GM18505 (cell line): ENCODE results near the gene REPS1.
A peak's percentile ranks its signal among the peaks of the same experiment; 100 is the strongest.

Experiments
- ATAC-seq: cut with Tn5 transposase; IDR thresholded peaks from one replicate; pipeline ENCODE4 v1.9.1; 2021; ENCODE audit not compliant: unreplicated experiment
- POLR2A ChIP-seq: IDR thresholded peaks from 4 replicates; pipeline ENCODE4 v1.6.1; 2011; ENCODE audit warnings: borderline replicate concordance; ENCODE audit not compliant: insufficient read depth, insufficient read length; ENCODE audit errors: extremely low read depth

Gene REPS1

GRCh38 chr6:138987080-138987642 lies 892 bp downstream of the REPS1 start:
- TF ChIP-seq POLR2A: no peak
- ATAC-seq: peak; percentile 26

DNA sequence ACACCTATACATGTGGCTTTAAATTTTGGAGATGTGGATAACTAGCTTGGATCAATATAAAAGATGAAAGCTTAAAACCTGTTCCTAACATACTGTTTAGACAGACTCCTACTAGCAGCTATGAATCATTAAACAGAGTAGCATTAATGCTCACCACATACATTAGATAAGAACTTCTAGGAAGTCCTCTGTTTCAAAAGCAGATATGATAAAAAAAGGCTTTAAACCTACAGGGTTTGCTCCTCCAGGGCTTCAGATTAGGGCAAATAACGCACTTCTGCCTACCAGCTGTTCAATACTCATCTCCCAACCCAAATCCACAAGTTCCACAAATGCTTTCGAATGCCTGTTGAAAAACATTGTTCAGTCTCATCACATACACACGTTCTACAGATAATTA lies 1.5 kb downstream of the REPS1 start:
- no peak for TF ChIP-seq POLR2A
- ATAC-seq: no peak

- no peak for ATAC-seq
- no peak for TF ChIP-seq POLR2A
Observed at GRCh38 chr6:138981416-138981815, 6.6 kb downstream of the REPS1 start.

DNA sequence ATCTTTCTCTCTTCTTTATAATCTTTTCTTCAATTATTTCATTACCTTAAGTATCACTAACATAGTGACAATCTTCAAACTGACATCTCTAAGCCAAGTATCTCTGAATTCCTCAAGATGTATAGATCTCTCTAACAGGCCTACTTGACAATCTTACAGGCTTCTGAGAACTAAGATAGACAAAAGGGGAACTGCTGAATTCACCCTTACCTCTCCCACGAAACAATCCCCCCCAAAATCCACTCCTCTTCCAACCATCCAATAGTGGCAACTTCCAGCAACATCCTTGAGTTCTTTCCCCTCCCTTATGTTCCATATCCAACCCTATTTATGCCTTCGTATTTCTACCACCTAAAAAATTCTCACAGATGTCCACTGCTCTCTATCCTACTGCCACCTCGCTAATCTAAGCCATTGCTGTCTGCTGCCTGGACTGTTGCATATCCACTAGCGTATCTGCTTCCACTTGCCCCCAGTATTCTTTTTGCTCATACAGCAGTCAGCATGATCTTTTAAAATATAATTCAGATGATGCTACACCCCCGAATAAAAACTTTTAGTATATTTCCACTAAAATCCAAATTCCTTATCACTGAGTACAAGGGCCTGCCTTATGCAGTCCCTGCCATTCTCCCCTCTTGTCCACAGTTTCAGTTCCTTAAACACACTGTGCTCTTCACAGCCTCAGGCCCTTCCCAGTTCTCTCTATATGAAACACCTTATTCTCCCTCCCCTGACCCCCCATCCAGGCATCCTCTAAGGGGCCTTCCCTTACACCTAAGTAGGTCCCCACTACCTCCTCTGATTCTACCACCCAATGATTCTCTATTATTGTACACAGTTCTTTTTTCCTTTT lies 8.0 kb downstream of the REPS1 start:
- TF ChIP-seq POLR2A: no peak
- ATAC-seq: peak; percentile 66

- no peak for ATAC-seq
- TF ChIP-seq POLR2A: no peak
Observed at GRCh38 chr6:138979365-138979764, 8.7 kb downstream of the REPS1 start.

DNA sequence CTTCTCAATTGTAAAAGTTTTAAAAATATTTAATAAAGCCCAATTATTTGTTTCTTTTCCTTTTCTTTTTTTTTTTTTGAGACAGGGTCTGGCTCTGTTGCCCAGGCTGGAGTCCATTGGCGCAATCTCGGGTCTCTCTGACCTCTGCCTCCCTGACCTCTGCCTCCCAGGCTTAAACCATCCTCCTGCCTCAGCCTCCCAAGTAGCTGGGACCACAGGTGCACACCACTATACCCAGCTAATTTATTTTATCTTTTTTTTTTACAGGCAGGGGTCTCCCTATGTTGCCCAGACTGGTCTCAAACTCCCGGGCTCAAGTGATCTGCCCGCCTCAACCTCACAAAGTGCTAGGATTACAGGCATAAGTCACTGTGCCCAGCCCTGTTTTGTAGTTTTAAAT lies 9.8 kb downstream of the REPS1 start:
- ATAC-seq: no peak
- no peak for TF ChIP-seq POLR2A

DNA sequence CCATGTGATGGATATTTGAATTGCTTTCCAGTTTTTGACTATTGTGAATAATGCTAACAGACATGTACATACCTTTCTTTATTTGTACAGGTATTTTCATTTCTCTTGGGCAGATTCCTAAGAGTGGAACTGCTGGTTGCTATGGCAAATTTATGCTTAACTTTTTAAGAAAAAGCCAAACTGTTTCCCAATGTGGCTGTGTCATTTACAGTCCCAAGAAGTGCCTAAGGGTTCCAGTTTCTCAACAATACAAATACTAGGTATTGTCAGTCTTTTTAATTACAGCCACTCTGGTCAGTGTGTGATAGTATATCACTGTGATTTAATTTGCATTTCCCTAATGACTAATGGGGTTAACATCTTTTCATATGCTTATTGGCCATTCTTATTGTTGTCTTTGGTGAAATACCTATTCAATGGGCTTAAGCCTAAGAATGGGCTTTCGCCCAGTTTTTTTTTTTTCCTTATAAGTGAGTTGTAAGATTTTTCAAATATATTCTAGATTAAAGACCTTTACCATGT lies 10.3 kb downstream of the REPS1 start:
- ATAC-seq: no peak
- no peak for TF ChIP-seq POLR2A

GRCh38 chr6:138977242-138977641 lies 10.8 kb downstream of the REPS1 start:
- no peak for TF ChIP-seq POLR2A
- no peak for ATAC-seq

GRCh38 chr6:138975815-138976214 lies 12.2 kb downstream of the REPS1 start:
- no peak for TF ChIP-seq POLR2A
- no peak for ATAC-seq

GRCh38 chr6:138973466-138974153 lies 14.4 kb downstream of the REPS1 start:
- TF ChIP-seq POLR2A: no peak
- ATAC-seq: no peak

GRCh38 chr6:138972226-138972665 lies 15.8 kb downstream of the REPS1 start:
- no peak for ATAC-seq
- no peak for TF ChIP-seq POLR2A

DNA sequence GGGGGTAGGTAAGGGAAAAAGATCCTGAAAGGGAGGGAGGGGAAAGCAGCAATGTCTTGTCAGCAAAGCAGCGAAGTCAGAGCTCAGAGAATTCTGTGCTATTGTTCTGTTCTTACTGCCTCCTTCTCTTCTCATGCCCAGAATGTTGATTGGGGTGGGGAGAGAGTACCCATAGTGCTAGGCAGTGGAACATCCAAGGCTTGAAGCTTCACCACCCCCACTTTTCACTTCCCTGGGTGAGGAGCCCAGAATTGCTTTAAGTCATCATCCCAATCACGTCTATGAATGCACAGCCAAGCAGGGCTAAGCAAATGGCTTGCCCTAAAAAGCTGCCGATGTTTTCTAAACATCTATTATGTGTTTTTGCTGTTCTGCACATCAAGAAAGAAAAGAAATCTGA lies 16.5 kb downstream of the REPS1 start:
- TF ChIP-seq POLR2A: no peak
- no peak for ATAC-seq

DNA sequence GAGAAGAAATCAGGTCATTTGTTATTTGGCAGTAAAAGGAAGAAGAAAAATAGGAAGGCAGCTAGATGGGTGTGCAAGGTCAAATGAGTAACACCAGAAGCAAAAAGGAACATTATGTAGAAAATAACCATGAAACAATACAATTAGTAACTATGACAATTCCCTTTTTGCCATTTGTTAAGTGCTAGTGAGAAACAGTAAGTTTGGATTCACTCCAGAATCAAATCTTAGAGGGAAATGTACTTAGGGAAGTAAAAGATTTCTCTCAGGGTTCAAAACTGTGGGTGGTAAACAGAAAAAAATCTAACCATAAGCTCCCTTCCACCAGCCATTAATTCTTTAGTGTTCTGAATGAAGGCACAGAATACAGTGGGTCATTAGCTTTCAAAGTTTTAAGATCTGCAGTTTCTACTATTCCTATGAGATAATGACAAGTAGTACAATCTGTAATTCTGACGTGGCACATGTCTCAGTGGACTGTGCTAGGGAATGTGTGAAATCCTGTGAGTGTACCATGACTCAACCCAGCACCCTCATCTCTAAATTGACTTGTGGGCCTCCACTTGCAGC lies 17.1 kb downstream of the REPS1 start:
- no peak for ATAC-seq
- TF ChIP-seq POLR2A: no peak
